ENCODE measurements around the gene DCAF6.

DCAF6 gene

GRCh38 chr1:167924102-167924501 is 12.4 kb upstream of the DCAF6 start:
- Histone ChIP-seq H3K4me1 (ENCODE audit: insufficient read depth, low read length) (no peaks in the 10 kb centered on the region), H3K9me3 (ENCODE audit: insufficient read depth, low read length, severe bottlenecking) (no peaks in the 10 kb centered on the region), H3K79me2 (ENCODE audit: insufficient read depth, low read length) (peaks cover 29% of the 10 kb centered on the region), H3K9ac (ENCODE audit: low read depth, low read length) (no peak overlapping the region), H4K20me1 (ENCODE audit: insufficient read depth, low read length) (no peaks in the 10 kb centered on the region), H3K36me3 (ENCODE audit: insufficient read depth, low read length) (no peaks in the 10 kb centered on the region), H3K4me2 (ENCODE audit: insufficient read depth, low read length) (no peak overlapping the region), H3K27ac (ENCODE audit: low read length) (no peak overlapping the region), H2AFZ (ENCODE audit: low read depth, low read length) (no peak overlapping the region), H3K4me3 (ENCODE audit: low read depth in 1 of 2, low read length in 2 of 2) (no peak overlapping the region), H3K27me3 (ENCODE audit: insufficient read depth, low read length, poor library complexity) (no peaks in the 10 kb centered on the region)
- no peak for ATAC-seq (ENCODE audit: insufficient read depth, low read depth)
- TF ChIP-seq EZH2 (IDR thresholded peaks at IDR 0.05; ENCODE audit: borderline replicate concordance, low read depth, low read length, severe bottlenecking) (no peak), CTCF (IDR thresholded peaks at IDR 0.05; ENCODE audit: borderline replicate concordance, extremely low read depth, low read length, poor library complexity, severe bottlenecking) (no peak)
- no peak for DNase-seq

- Histone ChIP-seq H3K4me2 (ENCODE audit: insufficient read depth, low read length) (no peak overlapping the region), H3K9me3 (ENCODE audit: insufficient read depth, low read length, severe bottlenecking) (no peaks in the 10 kb centered on the region), H3K27ac (ENCODE audit: low read length) (no peak overlapping the region), H3K79me2 (ENCODE audit: insufficient read depth, low read length) (peaks cover 33% of the 10 kb centered on the region), H3K4me3 (ENCODE audit: low read depth in 1 of 2, low read length in 2 of 2) (no peak overlapping the region), H3K4me1 (ENCODE audit: insufficient read depth, low read length) (no peaks in the 10 kb centered on the region), H3K36me3 (ENCODE audit: insufficient read depth, low read length) (no peaks in the 10 kb centered on the region), H3K9ac (ENCODE audit: low read depth, low read length) (no peak overlapping the region), H3K27me3 (ENCODE audit: insufficient read depth, low read length, poor library complexity) (no peaks in the 10 kb centered on the region), H4K20me1 (ENCODE audit: insufficient read depth, low read length) (no peaks in the 10 kb centered on the region), H2AFZ (ENCODE audit: low read depth, low read length) (no peak overlapping the region)
- no peak for TF ChIP-seq EZH2 (IDR thresholded peaks at IDR 0.05; ENCODE audit: borderline replicate concordance, low read depth, low read length, severe bottlenecking)
- no peak for TF ChIP-seq CTCF (IDR thresholded peaks at IDR 0.05; ENCODE audit: borderline replicate concordance, extremely low read depth, low read length, poor library complexity, severe bottlenecking)
- ATAC-seq (ENCODE audit: insufficient read depth, low read depth) (no peak), DNase-seq (no peak)
Measured at GRCh38 chr1:167924543-167925231, 11.8 kb upstream of the DCAF6 start.

- H3K9ac ChIP-seq (ENCODE audit: low read depth, low read length), result no peak overlapping the region
- no peaks in the 10 kb centered on the region for H3K36me3 ChIP-seq (ENCODE audit: insufficient read depth, low read length)
- ATAC-seq (ENCODE audit: insufficient read depth, low read depth) (no peak), DNase-seq (no peak)
- H4K20me1 ChIP-seq (ENCODE audit: insufficient read depth, low read length), result no peaks in the 10 kb centered on the region
- no peaks in the 10 kb centered on the region for H3K4me1 ChIP-seq (ENCODE audit: insufficient read depth, low read length)
- no peak overlapping the region for H3K27ac ChIP-seq (ENCODE audit: low read length)
- H2AFZ ChIP-seq (ENCODE audit: low read depth, low read length), result no peak overlapping the region
- TF ChIP-seq EZH2 (IDR thresholded peaks at IDR 0.05; ENCODE audit: borderline replicate concordance, low read depth, low read length, severe bottlenecking) (no peak), CTCF (IDR thresholded peaks at IDR 0.05; ENCODE audit: borderline replicate concordance, extremely low read depth, low read length, poor library complexity, severe bottlenecking) (no peak)
- no peak overlapping the region for H3K4me3 ChIP-seq (ENCODE audit: low read depth in 1 of 2, low read length in 2 of 2)
- H3K4me2 ChIP-seq (ENCODE audit: insufficient read depth, low read length), result no peak overlapping the region
- H3K79me2 ChIP-seq (ENCODE audit: insufficient read depth, low read length), result peaks cover 46% of the 10 kb centered on the region
- no peaks in the 10 kb centered on the region for H3K27me3 ChIP-seq (ENCODE audit: insufficient read depth, low read length, poor library complexity)
- H3K9me3 ChIP-seq (ENCODE audit: insufficient read depth, low read length, severe bottlenecking), result no peaks in the 10 kb centered on the region
Measured at GRCh38 chr1:167926486-167926997, 9.9 kb upstream of the DCAF6 start.
